NCI-H146 (cell line): ENCODE measurements around the gene PGAP1.
"Not testable (repeated sequence)": the region's sequence is repeated elsewhere in the genome, so short reads cannot be mapped to it uniquely, and the experiment has no call there.

Source experiments
- DNase-seq: peaks from one replicate; lab custom pipeline; 2025; lab: John Stamatoyannopoulos, UW

PGAP1 gene

GRCh38 chr2:196951973-196952372 lies 25.5 kb upstream of the PGAP1 start:
- peak; percentile 9 for DNase-seq

- no peak for DNase-seq
Measured at GRCh38 chr2:196949116-196949515, 22.6 kb upstream of the PGAP1 start.

GRCh38 chr2:196944570-196944969 lies 18.1 kb upstream of the PGAP1 start:
- no peak for DNase-seq

- no peak for DNase-seq
Measured at GRCh38 chr2:196941398-196942078, 15.0 kb upstream of the PGAP1 start.

GRCh38 chr2:196939371-196939770 lies 12.9 kb upstream of the PGAP1 start:
- no peak for DNase-seq

- DNase-seq = no peak
Measured at GRCh38 chr2:196935432-196935831, 8.9 kb upstream of the PGAP1 start.

GRCh38 chr2:196934672-196935071 lies 8.2 kb upstream of the PGAP1 start:
- no peak for DNase-seq

- DNase-seq = no peak
Measured at GRCh38 chr2:196931555-196931954, 5.0 kb upstream of the PGAP1 start.

GRCh38 chr2:196927376-196928225 lies 1.1 kb upstream of the PGAP1 start:
- DNase-seq = peak; percentile 58

GRCh38 chr2:196925768-196926561 lies 542 bp downstream of the PGAP1 start:
- DNase-seq = peak; percentile 49

GRCh38 chr2:196925051-196925767 lies 1.3 kb downstream of the PGAP1 start:
- DNase-seq = no peak

- no peak for DNase-seq
Measured at GRCh38 chr2:196924051-196924450, 2.5 kb downstream of the PGAP1 start.

GRCh38 chr2:196918927-196919326 lies 7.6 kb downstream of the PGAP1 start:
- DNase-seq = no peak

- DNase-seq = no peak
Measured at GRCh38 chr2:196917802-196918201, 8.7 kb downstream of the PGAP1 start.

GRCh38 chr2:196915507-196916189 lies 10.9 kb downstream of the PGAP1 start:
- DNase-seq = no peak

GRCh38 chr2:196914867-196915460 lies 11.5 kb downstream of the PGAP1 start:
- DNase-seq = no peak

- no peak for DNase-seq
Measured at GRCh38 chr2:196913691-196914090, 12.8 kb downstream of the PGAP1 start.

GRCh38 chr2:196905365-196905764 lies 21.1 kb downstream of the PGAP1 start:
- not testable (repeated sequence) for DNase-seq

GRCh38 chr2:196902828-196903227 lies 23.7 kb downstream of the PGAP1 start:
- no peak for DNase-seq

GRCh38 chr2:196900843-196901242 lies 25.7 kb downstream of the PGAP1 start:
- DNase-seq = no peak

GRCh38 chr2:196899976-196900375 lies 26.5 kb downstream of the PGAP1 start:
- no peak for DNase-seq
